SKM-1 (cell line): ENCODE results near the gene TNC.

Experiments used
- DNase-seq: peaks from one replicate; lab custom pipeline; 2025; ENCODE audit not compliant: unreplicated experiment; lab: John Stamatoyannopoulos, UW

The TNC gene

DNA sequence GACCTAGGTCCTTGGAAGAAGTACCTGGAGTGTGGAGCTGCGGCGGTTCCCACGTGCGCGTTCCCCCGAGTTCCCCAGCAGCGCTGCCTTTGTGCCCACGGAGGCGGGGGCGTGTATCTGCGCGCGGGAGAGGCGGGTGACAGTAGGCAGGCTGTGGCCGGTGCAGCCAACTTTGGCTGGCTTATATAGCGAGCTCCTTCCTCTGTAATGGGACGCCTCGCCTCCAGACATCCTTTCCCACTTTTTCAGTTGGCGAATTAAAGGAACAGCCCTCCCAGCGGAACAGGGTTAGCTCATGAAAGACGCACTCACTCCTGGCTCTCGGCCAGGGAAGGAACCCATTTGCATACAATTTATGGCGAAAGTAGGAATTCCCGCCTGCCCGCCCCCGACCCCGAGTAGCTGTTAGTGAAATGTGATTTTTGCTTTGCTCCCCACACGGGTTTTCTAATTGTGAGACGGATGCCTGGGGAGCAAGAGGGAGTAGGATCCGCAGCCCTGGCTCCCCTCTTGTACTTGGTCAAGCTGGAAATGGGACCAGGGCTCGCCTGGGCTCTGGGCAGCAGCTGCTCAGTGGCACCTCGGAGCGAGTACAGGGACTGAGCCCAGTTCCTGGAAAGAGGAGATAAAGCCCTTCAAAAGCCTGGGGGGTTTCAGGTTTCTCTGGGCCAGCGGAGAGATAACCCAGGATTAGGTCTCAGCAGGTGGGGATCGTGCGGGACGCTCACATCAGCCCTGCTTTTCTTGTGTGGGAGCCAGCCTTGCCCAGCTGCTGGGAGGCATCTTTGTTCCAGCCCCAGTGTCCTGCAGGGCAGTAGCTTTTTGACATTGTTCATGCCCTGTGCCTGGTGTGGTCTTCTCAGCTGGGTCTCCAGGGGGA, at the start of gene TNC:
Gene TNC (minus strand): TSS at position 159 of the 880 bp plus-strand sequence. CDS start 27,139 bp downstream, outside the sequence.
- no peak for DNase-seq

DNA sequence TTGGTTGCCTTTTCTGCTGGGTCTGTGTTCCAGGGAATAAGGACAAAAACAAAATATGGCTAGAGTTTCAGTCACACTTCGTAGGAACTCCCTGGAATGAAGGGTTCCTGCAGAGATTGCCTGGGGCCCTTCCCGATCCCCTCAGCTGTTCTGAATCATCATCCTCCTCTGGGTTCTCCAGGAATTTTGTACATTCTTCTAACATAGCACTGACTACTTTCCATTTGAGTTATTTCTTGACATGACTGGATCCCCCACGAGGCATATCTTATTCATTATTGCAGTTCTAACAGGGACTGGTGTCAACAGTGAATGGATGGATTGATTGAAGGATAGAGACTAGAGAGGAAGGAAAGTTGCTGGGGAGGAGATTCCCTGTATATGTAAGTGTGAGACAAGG, 49.2 kb upstream of the TNC start:
- DNase-seq: no peak

DNA sequence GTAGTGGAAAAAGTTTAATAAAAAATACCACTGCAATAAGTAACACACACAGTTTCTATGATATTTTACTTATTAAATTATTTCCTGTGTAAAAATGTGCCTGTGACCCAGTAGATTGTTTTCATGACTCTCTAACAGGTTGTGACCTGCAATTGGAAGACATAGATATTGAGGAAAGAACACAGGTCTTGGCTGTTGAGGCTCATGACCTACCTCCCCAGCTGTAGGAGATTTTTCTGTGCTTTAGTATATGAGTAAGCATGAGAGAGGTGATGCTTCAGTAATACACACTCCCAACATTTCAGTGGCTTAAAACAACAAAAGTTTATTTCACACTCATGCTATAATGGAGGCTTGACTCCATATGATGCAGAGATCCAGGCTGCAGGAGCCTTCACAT, 47.3 kb upstream of the TNC start:
- no peak for DNase-seq

DNA sequence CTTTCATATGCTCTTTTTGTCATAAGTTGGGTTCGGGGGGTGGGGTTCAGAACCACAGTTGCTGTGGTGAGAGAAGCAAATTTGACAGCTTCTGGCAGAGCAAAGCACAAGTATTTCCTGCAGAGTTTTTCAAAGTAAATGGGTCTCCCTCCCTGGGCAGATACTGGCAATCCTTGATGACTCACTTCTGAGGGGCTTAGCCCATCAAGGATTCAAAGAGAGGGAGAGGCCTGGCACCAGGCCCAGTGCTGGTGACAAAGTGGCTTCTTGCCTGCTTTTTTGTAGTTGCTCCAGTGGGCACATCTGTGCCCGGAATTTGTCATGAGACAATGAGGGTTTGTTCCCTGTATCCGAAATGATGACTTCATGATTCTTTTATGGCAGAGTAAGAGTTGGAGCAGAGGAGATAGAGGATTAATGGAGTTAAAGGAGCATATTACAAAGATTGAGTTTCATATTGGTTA, 46.6 kb upstream of the TNC start:
- no peak for DNase-seq

DNA sequence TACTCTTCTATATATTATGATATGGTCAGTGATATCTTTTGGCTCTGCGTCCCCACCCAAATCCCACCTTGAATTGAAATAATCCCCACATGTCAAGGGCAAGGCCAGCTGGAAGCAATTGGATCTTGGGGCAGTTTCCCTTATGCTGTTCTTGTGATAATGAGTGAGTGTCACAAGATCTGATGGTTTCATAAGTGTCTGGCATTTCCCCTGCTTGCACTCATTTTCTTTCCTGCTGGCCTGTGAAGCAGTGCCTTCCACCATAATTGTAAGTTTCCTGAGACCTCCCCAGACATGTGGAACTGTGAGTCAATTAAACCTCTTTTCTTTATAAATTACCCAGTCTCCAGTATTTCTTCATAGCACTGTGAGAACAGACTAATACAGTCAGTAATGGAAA, 45.0 kb upstream of the TNC start:
- no peak for DNase-seq

DNA sequence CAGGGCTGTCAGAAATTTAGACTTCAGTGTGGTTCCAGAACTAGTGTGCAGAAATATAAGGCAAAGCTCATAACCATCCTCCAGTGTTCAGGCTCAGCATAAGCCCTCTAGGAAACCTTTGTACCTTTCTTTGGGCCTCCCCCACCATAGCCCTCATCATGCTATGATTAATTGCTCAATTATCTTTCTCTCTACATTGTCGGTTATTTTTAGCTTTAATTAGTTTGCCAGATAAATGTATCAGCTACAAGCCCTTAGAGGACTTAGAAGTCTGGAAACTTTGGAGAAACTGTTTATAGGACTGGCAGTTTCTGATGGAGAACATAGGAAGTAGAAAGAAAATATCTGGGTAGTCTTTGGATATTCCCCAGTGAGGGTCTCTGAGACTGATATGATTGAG, 43.5 kb upstream of the TNC start:
- DNase-seq: no peak

DNA sequence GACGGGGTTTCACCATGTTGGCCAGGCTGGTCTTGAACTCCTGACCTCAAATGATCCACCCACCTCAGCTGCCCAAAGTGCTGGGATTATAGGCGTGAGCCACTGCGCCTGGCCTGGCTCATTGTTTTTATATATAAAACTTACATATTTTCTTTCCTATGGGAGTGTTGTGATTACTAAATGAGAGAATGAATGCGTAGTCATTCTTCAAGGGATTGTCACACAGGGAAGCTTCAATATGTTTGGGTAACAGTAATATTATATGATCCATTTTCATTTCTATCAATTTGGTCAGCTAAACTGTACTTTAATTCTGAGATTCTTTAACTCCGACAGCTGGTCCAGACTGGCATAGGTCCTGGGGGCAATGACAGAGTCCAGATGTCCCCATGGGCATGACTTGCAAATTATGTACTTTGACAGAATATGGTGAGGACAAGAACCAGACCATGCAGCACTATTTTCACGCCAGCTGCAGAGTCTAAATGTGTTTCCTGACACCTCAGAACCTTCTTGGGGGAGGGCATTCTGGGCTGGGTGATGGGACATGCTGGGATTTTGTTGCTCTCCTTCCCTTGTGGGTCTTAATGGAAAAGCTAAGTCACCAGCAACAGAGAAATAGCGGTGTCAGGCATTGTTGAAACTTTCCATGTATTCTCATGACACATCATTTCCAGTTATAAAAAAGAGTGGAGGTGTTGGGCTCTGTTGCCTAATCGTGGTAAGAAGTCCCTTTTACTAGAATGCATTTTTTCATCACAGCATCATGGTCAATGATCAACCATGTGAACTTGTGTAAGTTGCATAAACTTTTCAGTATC, 40.9 kb upstream of the TNC start:
- no peak for DNase-seq

DNA sequence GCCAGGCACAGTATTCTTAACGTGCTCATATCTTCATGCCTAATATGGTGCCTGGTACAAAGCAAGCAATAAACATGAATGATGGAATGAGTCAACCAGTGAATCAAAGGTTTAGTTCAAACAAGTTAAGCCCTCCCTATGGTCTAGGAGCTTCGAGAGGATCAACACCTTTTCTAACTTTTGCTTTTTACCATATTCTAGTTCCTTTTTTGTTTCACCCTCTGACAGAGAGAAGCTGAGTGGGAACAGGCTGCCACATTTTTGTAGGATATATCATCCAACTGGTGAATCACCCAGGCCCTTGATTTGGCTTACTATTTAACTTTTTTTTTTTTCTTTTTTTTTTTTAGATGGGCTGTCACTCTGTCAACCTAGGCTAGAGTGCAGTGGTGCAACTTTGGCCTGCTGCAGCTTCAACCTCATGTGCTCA, 39.3 kb upstream of the TNC start:
- DNase-seq: no peak

DNA sequence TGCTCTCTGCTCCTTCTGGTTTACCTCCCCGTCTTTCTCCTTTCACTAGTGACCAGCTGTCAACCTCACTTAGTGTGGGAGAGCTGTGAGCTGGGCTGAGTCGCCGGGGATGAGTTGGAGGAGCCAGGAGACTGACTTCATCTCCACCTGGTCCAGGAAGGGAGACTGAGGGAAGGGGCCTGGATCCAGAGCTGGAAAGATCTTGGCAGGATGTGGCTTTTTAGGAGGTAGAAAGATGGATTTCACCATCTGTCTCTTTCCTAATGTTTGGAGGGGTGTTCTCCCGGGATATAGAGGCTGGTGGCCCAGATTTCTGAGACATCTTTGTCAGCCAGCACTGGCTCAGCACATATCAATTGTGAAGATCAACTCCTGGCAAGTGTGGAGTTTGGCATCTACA, 37.1 kb upstream of the TNC start:
- DNase-seq: no peak

DNA sequence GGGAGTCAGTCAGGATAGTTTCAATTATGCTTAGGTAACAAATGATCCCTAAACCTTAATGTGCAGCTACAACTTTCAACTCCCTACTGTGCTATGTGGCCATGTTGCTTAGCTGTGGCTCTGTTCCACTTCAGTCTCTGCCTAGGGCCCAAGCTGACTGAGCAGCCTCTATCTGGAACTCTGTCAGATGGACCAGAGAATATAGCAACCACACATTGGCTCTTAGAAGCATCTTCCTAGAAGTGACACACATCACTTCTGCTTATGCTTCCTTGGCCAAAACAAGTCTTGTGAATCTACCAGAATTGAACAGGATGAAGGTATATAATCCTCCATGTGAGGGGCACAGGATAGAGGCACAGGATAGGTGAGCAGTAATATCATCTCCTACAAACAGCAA, 36.7 kb upstream of the TNC start:
- no peak for DNase-seq

DNA sequence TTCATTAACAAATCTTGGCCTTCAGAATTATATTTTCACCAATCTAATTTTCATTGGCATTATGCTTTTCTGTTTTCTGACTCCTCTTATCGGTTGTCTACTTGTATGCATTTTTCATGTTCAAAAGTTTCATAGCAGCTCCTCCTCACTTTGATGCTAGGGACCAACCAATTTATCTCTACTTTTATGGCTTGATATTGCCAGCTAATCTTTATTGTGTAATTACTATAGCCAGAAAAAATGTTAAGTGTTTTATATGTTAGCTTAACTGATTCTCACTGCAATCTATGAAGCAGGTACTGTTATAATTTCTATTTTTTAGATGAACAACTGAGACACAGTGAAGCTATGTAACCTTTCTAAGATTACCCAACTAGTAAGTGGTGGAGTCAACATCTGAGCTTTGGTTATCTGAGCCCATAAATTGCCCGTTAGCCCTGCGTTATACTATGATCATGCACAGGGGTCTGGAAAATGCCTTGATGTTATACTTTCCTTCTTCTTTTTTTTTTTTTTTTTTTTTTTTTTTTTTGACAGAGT, 34.4 kb upstream of the TNC start:
- no peak for DNase-seq

DNA sequence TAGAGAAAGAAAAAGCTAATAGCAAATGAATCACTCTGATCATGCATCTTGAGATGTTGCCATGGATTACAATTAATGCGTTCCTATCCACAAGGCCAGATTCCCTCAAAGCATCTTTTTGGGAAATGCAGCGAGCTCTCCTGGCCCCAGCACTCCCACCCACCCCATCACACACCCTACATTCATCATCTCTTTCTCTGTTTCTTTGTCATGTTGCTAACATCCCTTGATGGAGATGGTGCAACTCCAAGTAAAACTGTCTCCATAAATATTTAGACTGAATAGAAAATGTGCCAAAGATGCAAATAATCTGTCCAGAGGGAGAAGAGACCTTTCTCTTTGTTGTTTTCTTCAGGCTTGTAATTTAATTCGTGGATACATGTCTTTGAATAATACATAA, 30.8 kb upstream of the TNC start:
- no peak for DNase-seq

DNA sequence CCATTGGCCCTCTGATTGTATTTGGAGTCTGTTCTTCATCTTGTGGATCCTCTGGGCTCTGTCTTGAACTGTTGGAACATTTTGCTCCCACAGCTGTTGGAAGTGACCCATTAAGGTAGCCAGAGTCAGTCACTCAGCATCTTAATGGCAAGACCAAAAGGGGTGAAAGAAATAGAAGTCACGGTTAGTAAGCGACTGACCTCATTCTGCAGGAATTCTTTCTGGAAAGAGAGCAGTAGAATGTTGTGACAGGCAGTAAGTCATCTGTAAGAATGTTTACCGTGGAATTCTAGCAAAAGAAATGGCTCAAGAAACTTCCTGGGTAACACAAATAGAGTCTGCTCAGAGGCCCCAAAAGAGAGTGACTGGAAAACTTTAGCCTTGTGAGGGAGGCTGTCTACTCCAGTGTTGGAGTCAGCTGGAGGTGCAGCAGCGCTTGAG, 28.6 kb upstream of the TNC start:
- DNase-seq: no peak

DNA sequence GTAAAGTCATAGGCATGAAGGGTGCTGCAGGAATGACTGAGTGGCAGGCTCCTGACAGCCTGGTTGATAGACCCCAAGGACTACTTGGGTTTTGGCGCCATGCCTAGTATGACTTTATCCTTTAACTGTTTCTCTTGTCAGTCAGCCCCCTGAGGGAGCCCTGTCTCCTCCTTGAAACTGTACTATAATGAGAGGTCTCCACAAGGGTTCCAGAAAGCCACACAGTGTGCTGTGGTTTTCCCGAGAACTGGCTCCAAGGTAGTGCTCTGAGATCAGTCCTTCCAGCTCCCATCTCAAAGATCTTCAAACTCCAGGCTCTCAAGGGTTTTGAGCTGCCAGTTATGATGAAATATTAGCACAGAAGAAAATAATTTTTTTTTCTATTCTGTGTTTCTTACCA, 26.7 kb upstream of the TNC start:
- no peak for DNase-seq

DNA sequence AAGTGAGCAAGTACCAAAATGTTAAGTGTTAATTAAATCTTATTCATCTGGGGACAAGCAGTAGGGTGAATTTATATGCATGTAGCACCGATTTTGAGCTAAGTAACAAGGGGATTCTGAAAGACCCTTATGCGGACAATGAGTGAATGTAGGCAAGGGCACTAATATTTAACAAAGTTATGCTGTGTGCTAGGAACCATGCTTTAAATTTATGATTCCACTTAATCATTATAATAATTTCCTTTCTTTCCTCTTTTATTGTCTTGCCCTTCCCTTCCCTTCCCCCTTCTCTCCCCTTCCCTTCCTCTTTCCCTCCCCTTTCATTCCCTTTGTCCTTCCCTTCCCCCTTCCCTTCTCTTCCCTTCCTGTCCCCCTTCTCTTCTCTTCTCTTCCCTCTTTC, 25.7 kb upstream of the TNC start:
- no peak for DNase-seq

DNA sequence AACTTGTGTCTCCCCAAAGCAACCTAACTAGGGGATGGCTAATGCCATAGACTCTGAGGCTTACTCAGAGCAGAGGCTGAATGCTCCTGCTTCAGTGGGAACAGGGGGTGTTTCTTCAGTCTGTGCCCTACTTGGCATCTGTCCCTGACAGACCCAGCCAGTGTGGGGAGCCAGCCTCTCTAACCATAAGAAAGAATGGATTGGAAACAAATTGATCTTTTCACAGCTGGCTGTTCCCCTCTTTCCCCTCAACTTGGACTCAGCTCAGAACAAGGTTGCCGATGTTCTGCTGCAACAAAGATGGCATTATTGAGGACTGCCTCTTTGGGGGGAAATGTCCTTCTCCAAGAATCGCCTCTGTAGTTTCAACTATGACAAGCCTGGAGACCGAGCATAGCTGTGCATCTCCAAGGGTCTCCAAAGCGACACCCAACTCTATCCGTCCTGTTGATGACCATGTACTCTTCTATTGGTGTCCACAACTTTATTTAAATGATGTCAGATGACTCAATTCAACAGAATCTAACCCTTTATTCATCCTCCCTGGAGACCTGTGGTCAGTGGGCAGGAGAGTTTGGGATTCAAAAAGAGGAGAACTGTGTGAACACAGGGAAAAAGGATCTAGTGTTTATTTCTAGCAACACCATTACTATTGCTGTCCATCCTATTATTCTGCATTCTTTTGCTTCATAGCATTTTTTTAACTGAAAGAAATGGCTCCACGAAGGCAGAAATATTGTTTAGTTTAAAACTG, 24.7 kb upstream of the TNC start:
- DNase-seq: no peak

DNA sequence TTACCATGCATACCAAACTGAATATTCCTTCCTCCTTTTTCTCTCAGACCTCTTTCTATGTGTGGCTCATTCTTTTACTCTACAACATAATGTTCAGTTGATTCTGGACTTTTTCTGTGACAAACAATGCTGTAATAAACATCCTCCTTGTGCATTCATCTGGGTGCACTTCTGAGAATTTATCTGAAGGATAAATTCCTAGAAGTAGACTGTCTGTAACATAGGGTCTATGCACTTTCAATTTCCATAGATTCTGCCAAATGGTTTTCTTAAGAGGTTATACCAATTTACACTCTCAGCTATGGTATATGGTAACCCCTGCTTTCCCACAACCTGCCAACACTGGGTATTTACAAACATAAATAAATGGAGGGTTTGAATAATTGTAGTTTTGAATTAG, 24.1 kb upstream of the TNC start:
- DNase-seq: no peak

DNA sequence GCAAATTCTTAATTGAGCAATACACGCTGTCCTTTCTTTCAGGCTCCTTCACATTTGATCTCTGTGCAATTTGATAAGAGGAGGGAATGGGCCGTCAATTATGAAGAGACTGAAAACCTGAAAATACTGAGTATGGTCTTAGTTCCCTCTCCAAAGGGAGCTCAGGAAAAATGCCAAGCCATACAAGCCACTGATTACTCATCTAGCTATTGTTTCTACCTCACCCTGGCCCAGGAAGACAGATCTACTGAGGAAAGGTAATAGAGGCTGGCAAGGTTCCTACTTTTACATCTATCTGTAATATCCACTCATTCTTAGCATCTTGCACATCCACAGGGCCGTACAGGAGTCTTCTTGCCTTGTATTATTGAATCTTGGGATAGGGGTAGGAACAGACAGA, 23.7 kb upstream of the TNC start:
- no peak for DNase-seq

DNA sequence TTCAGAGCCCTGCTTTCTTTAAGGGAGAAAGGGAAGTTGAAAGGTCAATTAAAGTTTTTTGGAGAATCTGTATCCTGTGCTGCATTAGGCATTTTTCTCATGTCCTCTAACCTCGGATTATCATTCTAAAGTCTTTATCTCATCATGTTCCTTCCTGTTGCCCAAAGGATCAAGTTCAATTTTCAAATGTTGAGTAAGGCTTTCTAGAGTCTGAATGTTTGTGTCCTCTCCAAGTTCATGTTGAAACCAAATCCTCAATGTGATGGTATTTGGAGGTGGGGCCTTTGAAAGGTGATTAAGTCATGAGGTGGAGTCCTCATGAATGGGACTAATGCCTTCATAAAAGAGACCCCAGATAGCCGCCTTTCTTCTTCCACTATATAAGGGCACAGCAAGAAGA, 20.2 kb upstream of the TNC start:
- no peak for DNase-seq

DNA sequence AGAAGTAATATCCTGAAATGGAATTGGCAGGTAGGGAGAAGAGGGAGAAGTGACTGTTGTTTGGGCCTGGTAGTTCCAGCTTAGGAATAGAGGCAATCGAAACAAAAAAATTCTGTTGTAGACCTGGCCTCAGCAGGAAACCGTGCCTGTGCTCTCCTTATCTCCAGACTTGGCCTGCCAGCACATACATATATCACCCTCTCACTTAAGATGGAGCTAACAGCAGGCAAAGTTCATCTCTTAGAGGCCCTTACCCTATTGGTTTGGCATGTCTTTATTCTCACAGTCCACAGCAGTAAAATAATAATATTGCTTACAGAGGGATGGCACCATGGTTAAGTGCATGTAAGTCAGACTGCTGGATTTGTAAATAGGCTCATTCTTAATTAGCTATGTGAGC, 19.6 kb upstream of the TNC start:
- DNase-seq: no peak
